TTC549 (cell line): ENCODE results near the gene ITGBL1.

Experiments
- FAIRE-seq: peaks from 2 replicates; lab custom pipeline; 2012; peaks lifted over from hg19 to GRCh38; lab: Jason Lieb, UNC

The ITGBL1 gene

DNA sequence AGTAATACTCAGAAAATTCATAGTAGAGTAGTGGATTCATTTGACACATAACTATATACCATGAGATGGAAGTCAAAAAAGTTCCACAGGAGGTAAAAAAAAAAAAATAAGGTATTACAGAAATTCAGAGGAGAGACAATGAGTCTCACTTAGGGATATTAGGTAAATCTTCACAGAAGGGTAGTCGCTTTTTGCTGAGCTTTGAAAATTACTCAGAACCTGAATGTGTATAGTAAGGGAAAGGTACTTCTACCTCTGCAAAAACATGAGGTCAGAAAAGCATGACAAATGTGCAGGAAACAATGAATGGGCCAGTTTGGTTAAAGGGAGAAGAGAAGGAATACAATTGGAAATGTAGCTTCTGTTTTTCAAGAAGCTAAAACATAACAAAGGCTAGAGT is 250.6 kb downstream of the ITGBL1 start:
- no peak for FAIRE-seq

GRCh38 chr13:101703838-101704237 is 251.4 kb downstream of the ITGBL1 start:
- no peak for FAIRE-seq

DNA sequence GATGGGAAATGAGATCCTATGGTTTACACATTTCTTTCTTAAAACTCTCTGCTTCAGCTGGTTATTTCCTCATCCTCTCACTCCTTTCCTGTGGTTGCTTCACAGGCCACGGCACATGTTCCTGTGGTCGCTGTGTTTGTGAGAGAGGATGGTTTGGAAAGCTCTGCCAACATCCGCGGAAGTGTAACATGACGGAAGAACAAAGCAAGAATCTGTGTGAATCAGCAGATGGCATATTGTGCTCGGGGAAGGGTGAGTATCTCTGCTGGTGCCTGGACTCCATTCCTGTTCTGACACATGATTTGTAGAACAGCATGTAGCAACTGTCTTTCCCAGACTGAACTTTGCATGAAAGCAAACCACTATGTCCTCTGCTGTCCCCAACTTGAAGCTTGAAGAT is 254.2 kb downstream of the ITGBL1 start:
- FAIRE-seq = no peak

- no peak for FAIRE-seq
Measured at GRCh38 chr13:101707659-101708058, 255.2 kb downstream of the ITGBL1 start.

DNA sequence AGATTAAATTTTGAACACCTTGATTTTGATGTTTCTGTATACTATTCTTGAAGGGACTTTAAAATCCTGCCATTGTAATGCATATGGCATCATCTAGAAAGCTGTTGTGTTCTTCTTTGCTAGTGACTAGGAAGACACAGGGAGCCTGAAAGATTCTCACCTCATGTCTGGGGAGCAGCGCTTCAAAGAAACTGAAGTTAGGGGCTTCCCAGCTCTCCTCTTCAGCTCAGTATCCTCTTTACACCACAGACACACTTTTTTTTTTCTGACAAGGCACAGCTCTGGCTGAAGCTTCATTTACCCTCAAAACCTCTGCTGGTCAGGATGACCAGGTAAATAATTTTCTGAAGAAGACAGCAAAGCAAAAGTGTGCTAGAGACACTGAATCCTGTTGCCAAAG is 255.6 kb downstream of the ITGBL1 start:
- no peak for FAIRE-seq

GRCh38 chr13:101709952-101710351 is 257.5 kb downstream of the ITGBL1 start:
- no peak for FAIRE-seq

GRCh38 chr13:101711307-101712025 is 259.0 kb downstream of the ITGBL1 start:
- no peak for FAIRE-seq

DNA sequence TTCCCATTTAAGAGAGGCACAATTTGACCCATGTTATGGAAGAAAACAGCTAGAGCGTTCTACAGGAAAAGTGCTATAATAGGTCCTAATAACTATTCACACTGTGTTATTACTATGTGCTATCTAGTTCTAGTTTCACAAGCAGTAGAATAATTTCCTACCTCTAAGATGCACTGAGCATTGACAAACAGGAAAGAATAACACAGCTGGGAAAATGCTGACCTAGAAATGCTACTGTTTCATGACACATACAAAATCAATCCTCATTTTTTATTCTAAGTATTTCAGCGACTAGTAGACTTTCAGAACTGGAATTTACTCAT is 259.5 kb downstream of the ITGBL1 start:
- FAIRE-seq = no peak

- no peak for FAIRE-seq
Measured at GRCh38 chr13:101714195-101714594, 261.7 kb downstream of the ITGBL1 start.

DNA sequence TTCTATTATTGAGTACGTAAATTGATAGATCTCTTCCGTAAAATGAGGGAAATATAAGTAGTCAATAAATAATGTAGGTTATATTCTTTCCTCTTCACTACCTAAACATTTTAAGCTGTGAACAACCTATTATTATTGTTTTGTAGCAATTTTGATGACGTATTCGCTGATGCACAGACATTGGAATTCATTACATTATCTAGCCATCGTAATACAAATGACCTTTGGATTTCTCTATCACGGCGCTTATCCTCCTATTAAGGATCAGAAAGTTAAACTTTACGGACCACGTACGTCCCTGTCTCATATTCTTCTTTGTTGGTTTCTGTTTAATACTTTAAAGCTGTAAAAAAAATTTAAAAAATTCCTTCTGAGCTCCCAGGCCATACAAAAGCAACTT is 264.9 kb downstream of the ITGBL1 start:
- no peak for FAIRE-seq

- no peak for FAIRE-seq
Measured at GRCh38 chr13:101718496-101718895, 266.0 kb downstream of the ITGBL1 start.

DNA sequence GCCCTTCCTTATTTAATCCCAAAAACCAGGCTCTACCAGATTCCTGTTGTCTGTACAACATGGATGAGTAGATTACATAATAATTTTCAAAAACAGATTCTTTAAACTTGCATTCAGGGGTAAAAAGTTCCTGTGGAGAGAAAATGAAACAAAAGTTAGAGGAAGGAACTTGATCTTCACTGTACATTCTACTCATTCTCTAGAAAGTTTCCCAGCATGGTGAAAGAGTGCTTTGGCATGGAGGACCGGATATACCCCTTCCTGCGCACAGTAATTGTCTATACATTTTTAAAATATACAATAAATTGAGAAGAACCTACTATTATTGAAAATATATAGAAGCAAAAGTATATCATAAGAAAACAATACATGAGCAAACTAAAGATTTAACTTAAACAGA is 274.2 kb downstream of the ITGBL1 start:
- FAIRE-seq = no peak

DNA sequence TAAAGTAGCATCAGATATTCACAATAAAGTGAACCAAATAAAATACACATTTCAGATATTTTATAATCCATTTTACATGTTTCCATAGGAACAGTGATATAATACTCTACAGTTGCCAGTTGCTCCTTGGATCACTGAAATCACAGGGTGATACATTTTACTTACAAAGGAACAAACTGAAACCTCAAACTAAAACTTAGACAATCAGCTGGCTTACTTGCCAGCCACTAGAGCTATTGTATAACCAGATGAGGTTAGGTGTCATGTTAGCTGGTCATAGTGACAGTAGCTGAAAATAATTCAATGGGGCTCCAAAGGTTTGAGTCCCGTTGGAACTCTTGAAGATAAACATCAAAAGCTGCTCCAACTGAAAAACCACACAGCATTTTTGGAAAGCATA is 274.6 kb downstream of the ITGBL1 start:
- FAIRE-seq = no peak

DNA sequence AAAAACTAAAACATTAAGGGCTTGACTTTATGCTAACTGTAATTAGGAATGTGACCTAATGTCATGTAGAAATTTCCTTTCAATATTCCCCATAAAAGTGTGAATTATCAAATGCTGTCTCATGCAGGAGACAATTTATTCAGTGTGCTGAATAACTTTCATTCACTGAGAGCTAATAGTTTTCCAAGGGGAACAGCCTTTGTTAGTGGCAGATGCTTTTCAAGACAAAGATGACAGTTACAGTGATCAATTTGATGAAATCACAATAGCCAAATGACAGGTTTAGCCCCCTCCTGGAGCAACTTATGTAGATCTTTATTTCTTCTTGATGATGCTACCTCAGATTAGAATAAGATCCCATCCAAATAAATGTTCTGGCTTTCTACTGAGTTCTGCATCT is 275.5 kb downstream of the ITGBL1 start:
- no peak for FAIRE-seq

- no peak for FAIRE-seq
Measured at GRCh38 chr13:101728615-101729014, 276.1 kb downstream of the ITGBL1 start.

DNA sequence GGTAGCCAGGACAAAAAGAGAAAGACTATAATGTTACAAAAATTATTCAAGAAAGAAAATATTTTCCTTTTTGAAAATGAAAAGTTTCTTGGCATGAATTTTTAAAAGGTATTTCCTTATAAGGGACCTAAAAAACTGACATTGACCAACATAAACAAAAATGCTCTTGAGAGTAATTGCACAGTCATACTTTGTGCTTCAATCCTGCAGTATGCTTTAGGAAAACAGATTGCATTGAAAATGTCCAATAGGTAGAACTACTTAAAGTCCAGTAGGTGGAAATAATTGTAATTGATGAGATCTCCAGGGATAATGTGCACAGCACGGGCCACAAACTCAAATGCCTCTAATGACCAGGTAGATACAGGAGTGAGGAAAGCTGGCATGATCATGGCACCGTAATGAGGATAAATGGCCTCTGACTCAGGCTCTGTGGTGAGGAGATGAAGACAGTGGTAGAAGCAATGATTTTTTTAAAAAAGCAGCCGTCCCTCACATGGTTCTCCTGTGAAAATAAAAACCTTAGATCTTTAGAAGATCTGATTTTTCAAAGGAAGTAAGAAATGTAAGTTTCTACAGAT is 278.0 kb downstream of the ITGBL1 start:
- FAIRE-seq = no peak

GRCh38 chr13:101736566-101736965 is 284.1 kb downstream of the ITGBL1 start:
- no peak for FAIRE-seq

DNA sequence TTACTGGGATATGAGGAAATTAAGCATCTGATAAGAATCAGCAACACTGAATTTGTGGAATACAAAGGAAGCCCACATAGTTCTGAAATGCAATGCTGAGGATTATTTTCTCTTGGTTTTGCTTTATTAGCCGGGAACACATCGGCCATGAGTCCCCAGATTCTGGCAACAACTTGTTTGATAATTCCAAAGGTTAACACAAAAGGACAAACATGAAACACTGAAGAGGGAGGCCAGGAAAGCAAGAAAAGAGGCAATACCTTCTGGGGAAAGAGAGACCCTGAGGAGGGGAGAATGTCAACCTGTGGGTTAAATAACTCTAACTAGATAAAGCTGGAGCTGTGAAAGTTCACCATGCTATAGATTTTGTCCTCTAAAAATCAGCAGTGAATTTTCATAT is 285.9 kb downstream of the ITGBL1 start:
- FAIRE-seq = no peak

DNA sequence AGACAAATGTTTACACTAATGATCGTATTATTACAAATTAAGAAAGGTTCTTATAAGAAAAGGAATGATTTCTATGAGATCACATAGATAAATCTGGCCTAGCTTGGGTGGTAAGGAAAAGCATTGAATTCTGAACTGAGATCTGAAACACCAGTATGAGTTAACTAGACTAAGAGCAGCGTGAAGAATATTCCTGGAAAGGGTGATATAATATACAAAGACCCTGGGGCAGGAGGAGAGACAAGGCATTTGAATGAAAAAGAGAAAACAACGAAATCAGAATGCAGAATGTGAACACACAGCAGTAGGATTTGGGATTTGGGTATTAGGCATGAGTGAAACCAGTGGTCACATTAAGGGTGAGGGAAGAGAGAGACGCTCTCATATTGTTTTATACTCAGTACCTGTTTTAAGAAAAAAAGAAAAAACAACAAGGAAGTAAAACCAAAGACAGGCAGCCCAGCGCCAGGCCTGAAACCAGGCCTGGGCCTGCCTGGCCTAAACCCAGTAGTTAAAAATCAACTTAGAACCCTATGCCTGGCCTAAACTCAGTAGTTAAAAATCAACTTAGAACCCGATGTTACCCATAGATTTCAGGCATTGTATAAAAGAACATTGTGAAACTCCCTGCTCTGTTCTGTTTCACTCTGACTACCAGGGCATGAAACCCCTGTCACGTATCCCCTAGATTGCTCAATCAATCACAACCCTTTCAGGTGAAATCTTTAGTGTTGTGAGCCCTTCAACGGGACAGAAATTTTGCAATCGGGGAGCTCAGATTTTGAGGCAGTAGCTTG is 287.1 kb downstream of the ITGBL1 start:
- FAIRE-seq = no peak

DNA sequence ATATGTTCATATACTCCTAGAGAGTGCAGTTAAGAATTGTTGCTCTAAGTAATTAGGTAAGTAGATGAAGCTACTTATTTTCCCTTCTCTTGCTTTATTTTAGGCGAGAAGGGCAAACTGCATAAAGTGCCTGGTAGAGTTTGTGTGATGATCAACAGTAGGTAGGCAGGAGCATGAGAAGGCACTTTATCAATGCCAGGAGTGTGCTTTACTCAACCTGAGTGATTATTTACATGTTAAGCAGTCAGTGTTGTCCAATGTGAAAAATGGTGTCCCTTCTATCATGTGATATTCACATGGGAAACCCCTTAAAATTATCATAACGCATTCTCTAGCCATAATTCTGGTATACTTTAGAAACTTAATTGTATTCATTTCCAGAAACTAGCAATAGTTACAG is 294.0 kb downstream of the ITGBL1 start:
- no peak for FAIRE-seq

DNA sequence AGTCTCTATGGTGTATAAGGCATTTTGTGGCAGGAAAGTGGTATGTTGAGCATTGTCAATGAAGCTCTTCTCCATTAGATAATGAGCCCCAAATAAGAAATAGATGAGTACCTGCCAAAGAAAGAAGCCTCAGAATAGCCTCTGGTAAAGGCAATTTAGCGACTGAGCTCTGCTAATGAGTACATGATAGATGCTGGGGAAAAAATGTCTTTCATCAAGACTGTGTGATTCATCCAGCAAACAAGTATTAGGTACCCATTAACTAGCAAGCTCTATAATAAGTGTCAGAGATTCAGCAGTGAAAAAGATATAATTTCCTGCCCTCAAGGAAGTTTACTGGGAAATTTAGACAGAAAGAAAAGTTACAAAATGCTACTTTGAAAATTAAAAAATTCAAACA is 294.6 kb downstream of the ITGBL1 start:
- no peak for FAIRE-seq

DNA sequence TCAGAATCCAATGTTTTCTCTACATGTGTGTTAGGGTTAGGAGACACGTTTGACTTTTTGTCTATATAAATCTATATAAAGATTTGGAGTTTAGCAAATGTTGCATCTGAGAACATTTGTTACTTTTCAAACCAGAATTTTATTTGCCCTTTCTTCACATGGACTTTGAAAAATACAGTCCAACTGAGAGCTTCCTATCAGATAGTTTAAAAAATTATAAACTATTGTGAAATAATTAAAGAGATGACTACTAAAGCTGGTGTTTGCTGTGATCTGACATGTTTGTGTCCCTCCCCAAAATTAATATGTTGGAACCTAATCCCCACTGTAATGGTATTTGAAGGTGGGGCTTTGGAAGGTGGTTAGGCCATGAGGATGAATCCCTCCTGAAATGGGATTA is 297.1 kb downstream of the ITGBL1 start:
- no peak for FAIRE-seq

GRCh38 chr13:101751488-101751887 is 299.0 kb downstream of the ITGBL1 start:
- no peak for FAIRE-seq

- FAIRE-seq = no peak
Measured at GRCh38 chr13:101752432-101752831, 300.0 kb downstream of the ITGBL1 start.
